Loucy (cell line): ENCODE results near the gene SIGLEC12.

Source experiments
- H2AFZ ChIP-seq: fragments of 200-600 bp; sonication (generic); 2 replicates; pipeline ENCODE4 v1.6.0; 2016; ENCODE audit warnings: antibody characterized with exemption, mild to moderate bottlenecking, low read length, moderate library complexity
- H3F3A ChIP-seq: fragments of 200-600 bp; 2 replicates; pipeline ENCODE4 v1.6.0; 2016; ENCODE audit warnings: antibody characterized with exemption, low read depth, mild to moderate bottlenecking
- H3K27me3 ChIP-seq: fragments of 200-600 bp; sonication (generic); 2 replicates; pipeline ENCODE4 v1.6.1; 2014; ENCODE audit warnings: low read length, mild to moderate bottlenecking; ENCODE audit not compliant: insufficient read depth, poor library complexity, severe bottlenecking
- H3K36me3 ChIP-seq: fragments of 200-600 bp; sonication (generic); 2 replicates; pipeline ENCODE4 v1.6.1; 2016; ENCODE audit warnings: low read length; ENCODE audit not compliant: insufficient read depth
- H3K4me1 ChIP-seq: fragments of 200-600 bp; sonication (generic); 2 replicates; pipeline ENCODE4 v1.5.1; 2014; ENCODE audit warnings: low read length, mild to moderate bottlenecking; ENCODE audit not compliant: insufficient read depth, poor library complexity, severe bottlenecking
- H3K4me2 ChIP-seq: fragments of 200-600 bp; sonication (generic); 2 replicates; pipeline ENCODE4 v1.6.0; 2014; ENCODE audit warnings: antibody characterized with exemption, low read length, low read depth, mild to moderate bottlenecking; ENCODE audit not compliant: poor library complexity, severe bottlenecking
- H3K4me3 ChIP-seq: fragments of 200-600 bp; sonication (generic); 2 replicates; pipeline ENCODE4 v1.5.1; 2014; ENCODE audit warnings: low read length, mild to moderate bottlenecking, mixed read lengths; ENCODE audit not compliant: poor library complexity, severe bottlenecking
- H3K79me2 ChIP-seq: fragments of 200-600 bp; sonication (generic); 2 replicates; pipeline ENCODE4 v1.6.1; 2014; ENCODE audit warnings: low read length; ENCODE audit not compliant: insufficient read depth
- H3K9ac ChIP-seq: fragments of 200-600 bp; sonication (generic); 2 replicates; pipeline ENCODE4 v1.6.0; 2014; ENCODE audit warnings: mild to moderate bottlenecking, low read depth, low read length, moderate library complexity; ENCODE audit not compliant: poor library complexity, severe bottlenecking
- H3K9me2 ChIP-seq: fragments of 200-600 bp; sonication (generic); replicated peaks from 2 replicates; pipeline ENCODE4 v1.6.1; 2016; ENCODE audit warnings: low read depth, low read length, mixed read lengths
- H3K9me3 ChIP-seq: fragments of 200-600 bp; sonication (generic); 2 replicates; pipeline ENCODE4 v1.6.1; 2014; ENCODE audit warnings: mild to moderate bottlenecking, antibody characterized with exemption, low read length, low read depth; ENCODE audit not compliant: insufficient read depth
- H4K20me1 ChIP-seq: fragments of 200-600 bp; sonication (generic); 2 replicates; pipeline ENCODE4 v1.6.0; 2014; ENCODE audit warnings: antibody characterized with exemption, low read length, mild to moderate bottlenecking; ENCODE audit not compliant: insufficient read depth, poor library complexity, severe bottlenecking
- EZH2phosphoT487 ChIP-seq: fragments of 200-600 bp; IDR thresholded peaks from 2 replicates; pipeline ENCODE4 v1.6.1; 2018; ENCODE audit warnings: antibody characterized with exemption, mild to moderate bottlenecking, moderate library complexity, borderline replicate concordance
- TF ChIP-seq, protein P1 (sequence below): fragments of 200-600 bp; sonication (generic); conservative IDR thresholded peaks from 2 replicates; pipeline ENCODE4 v1.5.1; 2014; ENCODE audit warnings: mild to moderate bottlenecking, antibody characterized with exemption, low read length

The SIGLEC12 gene

DNA sequence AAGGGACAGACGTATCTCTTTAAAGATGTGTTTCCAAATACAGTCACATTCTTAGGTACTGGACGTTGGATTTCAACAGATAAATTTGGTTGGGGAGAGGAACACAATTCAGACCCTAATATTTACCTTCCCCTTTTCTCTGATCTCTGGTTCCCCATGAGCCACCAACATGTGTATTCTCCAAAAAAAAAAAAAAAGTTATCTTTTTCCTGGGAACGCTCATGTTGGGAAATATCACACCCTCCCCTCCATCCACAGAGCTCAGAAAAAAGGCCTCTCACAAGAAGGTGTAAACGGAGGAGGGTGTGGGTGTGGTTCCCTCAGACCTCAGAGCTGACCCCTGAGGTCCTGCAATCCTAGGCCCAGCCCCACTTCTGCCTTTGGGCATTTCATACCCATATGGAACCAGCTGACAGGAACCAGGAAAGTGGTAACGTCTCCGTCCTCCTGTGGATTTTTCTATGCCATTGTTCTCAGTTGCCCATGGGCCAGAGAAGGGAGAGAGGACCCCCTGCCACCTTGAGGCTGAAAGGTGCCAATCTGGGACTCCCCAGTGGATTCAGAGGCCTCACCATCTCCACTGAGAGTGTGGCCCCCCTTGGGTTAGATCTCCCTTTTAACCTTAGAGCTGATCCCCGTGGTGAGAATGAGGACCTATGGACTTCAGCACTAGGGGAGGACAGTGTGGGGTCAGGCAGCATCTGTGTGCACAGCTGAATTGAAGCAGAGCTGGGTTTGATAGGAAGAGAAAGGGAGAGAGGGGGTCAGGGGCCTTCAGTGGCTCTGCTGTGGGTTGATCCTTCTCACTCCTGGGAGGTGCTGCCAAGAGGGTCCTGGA is 8.4 kb upstream of the SIGLEC12 start:
- Histone ChIP-seq H3K4me1 (no peaks in the 10 kb centered on the region), H3K27me3 (no peaks in the 10 kb centered on the region), H3K36me3 (no peaks in the 10 kb centered on the region), H3K4me3 (no peak overlapping the region), H2AFZ (no peak overlapping the region), H3K9me2 (no peaks in the 10 kb centered on the region), H3K4me2 (no peak overlapping the region), H4K20me1 (no peaks in the 10 kb centered on the region), H3K9ac (no peak overlapping the region), H3K79me2 (no peaks in the 10 kb centered on the region), H3K9me3 (no peaks in the 10 kb centered on the region), H3F3A (no peaks in the 10 kb centered on the region)
- TF ChIP-seq EZH2phosphoT487: no peak

DNA sequence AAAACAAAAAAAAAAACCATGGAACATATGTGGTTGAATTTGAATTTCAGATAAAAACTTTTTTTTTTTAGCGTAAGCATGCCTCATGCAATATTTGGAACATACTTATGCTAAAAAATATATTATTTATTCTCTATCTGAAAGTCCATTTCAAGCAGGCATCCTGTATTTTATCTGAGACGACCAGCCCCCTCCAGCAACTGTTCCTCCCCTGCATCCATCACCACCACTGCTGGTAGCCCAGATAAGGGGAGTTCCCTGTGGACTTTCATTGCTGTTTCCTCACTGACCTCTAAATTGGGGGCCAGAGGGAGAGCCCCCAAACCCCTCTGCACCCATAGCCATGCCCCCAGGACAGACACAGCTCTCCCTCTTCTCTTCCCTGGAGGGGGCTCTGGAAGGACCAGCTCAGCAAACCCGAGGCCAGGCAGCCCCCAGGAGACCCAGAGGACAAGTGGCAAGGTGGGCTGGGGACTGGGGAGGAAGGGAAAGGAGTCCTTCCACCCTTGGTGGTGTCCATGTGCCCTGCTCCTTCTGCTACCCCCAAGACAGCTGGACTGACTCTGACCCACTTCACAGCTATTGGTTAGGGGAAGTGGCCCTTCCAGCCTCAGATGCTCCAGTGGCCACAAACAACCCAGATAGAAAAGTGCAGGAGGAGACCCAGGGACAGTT is 6.6 kb upstream of the SIGLEC12 start:
- Histone ChIP-seq H3K9me3 (no peaks in the 10 kb centered on the region), H4K20me1 (no peaks in the 10 kb centered on the region)

DNA sequence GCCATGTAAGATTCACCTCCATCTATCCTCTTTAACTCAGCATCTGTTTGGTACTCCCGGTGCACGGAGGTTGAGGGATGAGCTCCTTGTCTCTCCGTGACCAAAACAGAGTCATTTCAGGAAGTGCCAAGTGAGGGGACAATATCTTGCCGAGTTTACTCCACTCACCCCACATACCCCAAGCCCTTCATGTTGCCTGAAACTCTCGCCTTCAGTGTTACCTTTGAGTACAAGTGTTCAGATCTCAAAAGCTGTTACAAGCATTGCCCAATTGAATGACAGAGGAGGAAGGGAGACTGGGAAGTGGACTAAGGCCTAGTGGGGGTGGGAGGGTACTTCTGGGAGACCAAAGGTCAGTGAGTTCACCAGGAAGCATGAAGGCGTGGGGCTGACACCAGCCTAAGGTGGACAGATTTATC is 6.0 kb upstream of the SIGLEC12 start:
- Histone ChIP-seq H3F3A (no peaks in the 10 kb centered on the region), H3K79me2 (no peaks in the 10 kb centered on the region), H2AFZ (no peak overlapping the region), H4K20me1 (no peaks in the 10 kb centered on the region), H3K9me3 (no peaks in the 10 kb centered on the region), H3K4me2 (no peak overlapping the region), H3K4me1 (no peaks in the 10 kb centered on the region), H3K9me2 (no peaks in the 10 kb centered on the region), H3K4me3 (no peak overlapping the region), H3K27me3 (peaks cover 4% of the 10 kb centered on the region), H3K36me3 (no peaks in the 10 kb centered on the region), H3K9ac (no peak overlapping the region)
- TF ChIP-seq, protein P1, sequence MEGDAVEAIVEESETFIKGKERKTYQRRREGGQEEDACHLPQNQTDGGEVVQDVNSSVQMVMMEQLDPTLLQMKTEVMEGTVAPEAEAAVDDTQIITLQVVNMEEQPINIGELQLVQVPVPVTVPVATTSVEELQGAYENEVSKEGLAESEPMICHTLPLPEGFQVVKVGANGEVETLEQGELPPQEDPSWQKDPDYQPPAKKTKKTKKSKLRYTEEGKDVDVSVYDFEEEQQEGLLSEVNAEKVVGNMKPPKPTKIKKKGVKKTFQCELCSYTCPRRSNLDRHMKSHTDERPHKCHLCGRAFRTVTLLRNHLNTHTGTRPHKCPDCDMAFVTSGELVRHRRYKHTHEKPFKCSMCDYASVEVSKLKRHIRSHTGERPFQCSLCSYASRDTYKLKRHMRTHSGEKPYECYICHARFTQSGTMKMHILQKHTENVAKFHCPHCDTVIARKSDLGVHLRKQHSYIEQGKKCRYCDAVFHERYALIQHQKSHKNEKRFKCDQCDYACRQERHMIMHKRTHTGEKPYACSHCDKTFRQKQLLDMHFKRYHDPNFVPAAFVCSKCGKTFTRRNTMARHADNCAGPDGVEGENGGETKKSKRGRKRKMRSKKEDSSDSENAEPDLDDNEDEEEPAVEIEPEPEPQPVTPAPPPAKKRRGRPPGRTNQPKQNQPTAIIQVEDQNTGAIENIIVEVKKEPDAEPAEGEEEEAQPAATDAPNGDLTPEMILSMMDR: no peak
- TF ChIP-seq EZH2phosphoT487: no peak

More for the DNA sequence above, 6.6 kb upstream of the SIGLEC12 start:
- Histone ChIP-seq H3K36me3 (no peaks in the 10 kb centered on the region), H3K9ac (no peak overlapping the region), H3K4me2 (no peak overlapping the region), H3K79me2 (no peaks in the 10 kb centered on the region), H3K4me3 (no peak overlapping the region), H3F3A (no peaks in the 10 kb centered on the region), H3K9me2 (no peaks in the 10 kb centered on the region), H2AFZ (no peak overlapping the region), H3K4me1 (no peaks in the 10 kb centered on the region), H3K27me3 (peaks cover 4% of the 10 kb centered on the region)
- TF ChIP-seq, protein P1: no peak
- no peak for TF ChIP-seq EZH2phosphoT487
